Midbrain (tissue), 1 donor: ENCODE results near the gene LIN37.

Experiments used
- DNase-seq: peaks from one replicate; lab custom pipeline; 2025; lab: John Stamatoyannopoulos, UW

The LIN37 gene

DNA sequence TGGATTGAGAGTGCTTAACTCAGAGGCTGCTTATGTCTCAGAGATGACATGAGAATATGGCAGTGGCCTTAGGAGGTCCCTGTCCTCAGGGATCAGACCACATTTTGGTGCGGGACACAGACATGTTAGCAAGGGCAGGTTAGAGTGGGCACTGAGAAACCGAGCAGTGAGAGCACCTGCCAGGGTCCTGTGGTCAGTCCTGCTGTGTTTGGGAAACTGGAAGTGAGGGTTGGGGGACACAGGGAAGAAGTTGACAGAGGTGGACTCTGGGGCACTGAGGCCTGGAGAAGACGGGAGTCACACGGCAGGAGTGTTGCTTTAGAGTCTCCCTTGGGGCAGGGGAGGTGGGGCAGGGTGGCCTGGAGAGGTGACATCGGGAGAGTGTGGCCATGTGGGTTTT is 13.5 kb upstream of the LIN37 start:
- no peak for DNase-seq

DNA sequence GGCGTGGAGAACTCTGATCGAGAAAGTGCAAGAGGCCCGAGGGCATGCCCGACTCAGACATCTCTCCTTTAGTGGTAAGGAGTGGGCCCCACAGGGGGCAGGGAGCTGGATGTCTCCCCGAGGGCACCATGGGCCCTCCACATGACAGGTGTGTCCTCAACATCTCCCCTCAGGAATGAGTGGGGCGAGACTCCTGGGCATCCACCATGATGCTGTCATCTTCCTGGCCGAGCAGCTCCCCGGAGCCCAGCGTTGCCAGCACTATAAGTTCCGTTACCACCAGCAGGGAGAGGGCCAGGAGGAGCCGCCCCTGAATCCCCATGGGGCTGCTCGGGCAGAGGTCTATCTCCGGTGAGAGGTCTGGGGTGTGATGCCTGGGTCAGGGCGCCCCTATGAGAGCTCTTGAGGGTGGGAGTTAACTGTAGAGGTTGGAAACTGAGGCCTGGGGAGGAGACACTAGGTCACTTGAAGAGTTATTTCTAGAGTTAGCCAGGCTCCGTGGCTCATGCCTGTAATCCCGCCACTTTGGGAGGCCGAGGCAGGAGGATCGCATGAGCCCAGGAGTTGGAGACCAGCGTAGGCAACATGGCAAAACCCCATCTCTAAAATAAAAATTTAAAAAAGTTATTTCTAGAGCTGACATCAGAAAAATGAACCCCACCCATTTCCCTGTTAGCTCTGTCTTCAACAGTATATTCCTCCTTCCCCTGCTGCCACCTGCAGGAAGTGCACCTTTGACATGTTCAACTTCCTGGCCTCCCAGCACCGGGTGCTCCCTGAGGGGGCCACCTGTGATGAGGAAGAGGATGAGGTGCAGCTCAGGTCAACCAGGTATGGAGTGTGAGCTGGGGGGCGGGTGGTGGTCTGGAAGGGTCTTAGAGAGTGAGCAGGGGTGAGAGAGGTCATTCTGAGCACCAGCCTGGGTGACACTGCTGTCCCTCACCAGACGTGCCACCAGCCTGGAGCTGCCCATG is 11.2 kb upstream of the LIN37 start:
- no peak for DNase-seq

DNA sequence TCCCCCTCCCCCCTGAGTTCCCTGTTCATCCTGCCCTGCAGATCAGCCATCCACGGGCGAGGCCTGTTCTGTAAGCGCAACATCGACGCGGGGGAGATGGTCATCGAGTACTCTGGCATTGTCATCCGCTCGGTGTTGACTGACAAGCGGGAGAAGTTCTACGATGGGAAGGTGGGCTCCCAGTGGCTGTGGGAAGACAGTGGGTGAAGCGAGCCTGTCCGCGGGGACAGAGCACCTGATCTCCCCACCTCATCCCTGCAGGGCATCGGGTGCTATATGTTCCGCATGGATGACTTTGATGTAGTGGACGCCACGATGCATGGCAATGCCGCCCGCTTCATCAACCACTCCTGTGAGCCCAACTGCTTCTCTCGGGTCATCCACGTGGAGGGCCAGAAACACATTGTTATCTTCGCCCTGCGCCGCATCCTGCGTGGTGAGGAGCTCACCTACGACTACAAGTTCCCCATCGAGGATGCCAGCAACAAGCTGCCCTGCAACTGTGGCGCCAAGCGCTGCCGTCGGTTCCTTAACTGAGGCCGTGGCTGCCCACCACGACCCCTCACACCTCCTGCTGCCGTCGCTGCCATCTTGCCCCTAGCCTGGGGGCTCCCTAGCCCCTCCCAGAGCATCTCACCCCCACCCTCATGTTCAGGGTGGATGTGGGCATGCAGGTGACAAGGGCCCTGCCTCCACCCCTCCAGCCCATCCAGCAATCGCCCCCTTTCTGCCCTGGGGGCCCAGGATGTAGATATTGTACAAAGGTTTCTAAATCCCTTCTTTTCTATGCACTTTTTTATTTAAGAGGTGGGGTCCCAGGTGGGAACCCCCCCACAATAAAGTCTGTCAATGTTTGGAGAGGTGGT is 10.1 kb upstream of the LIN37 start:
- no peak for DNase-seq

DNA sequence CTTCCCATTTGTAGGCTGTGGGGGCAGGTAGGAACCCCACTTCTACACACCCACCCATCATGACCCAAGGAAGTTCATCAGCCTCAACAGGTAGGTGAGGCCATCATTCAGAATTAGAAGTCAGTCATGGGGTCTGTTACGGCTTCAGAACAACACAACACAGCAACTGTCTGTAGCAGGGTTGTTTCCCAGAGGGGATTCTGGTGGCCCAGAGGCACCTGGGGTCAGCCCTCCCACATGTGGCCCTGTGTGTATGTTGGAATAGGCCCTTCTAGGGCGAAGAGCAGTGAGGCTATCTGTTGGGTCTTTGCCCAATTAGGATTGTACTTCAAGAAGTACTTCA is 9.5 kb upstream of the LIN37 start:
- no peak for DNase-seq

DNA sequence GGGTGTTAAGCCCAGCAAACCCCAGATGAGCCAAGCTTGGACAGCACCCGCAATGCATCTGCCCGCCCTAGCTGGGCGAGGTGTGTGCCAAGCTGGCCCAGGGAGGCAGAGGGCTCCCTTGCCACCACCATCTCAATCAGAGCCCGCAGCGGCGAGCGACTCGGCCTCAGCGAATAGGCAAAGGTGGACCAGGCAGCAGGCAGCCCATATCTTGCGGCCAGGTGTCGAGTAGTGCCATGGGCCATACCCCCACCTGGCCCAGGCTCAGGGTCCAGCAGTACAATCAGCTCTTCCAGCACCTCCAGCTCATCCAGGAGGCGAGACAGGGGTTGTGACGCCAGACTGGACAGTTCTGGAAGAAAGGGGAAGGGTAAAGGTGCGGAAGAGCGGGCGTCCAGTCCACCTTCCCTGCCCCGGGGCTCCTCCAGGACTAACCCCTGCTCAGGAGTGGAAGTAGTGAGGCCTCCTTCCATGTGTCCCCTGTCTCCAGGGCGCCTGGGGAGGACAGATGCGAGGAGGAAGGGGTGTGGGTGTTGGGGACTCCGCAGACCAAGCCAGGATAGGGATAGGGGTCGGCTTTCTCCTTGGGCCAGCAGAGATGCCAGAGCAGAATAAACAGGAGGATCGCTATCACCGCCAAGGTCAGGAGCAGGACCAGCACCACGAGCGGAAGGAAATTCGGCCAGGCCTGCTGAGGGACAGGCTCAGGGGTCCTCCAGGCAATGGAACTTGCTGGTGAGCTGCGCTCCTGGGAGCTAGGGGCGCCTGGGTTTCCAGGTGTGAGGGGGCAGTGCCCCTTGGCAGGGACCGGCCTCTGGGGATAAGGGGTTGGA is 8.9 kb upstream of the LIN37 start:
- DNase-seq = no peak

DNA sequence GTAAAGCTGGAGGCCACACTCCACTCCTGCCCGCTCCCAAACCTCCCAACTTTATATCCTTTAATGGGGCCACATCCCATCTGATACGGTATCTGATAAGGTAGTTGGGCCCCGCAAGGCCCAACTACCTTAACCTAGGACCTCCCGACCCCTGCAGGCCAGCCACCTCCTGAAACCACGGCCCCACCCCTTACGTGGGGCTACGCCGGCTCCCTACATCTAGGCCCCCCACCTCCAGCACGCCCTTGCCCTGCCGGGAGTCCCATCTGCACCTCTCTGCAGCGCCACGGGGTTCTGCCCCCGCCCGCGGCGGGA is 8.3 kb upstream of the LIN37 start:
- DNase-seq = no peak

DNA sequence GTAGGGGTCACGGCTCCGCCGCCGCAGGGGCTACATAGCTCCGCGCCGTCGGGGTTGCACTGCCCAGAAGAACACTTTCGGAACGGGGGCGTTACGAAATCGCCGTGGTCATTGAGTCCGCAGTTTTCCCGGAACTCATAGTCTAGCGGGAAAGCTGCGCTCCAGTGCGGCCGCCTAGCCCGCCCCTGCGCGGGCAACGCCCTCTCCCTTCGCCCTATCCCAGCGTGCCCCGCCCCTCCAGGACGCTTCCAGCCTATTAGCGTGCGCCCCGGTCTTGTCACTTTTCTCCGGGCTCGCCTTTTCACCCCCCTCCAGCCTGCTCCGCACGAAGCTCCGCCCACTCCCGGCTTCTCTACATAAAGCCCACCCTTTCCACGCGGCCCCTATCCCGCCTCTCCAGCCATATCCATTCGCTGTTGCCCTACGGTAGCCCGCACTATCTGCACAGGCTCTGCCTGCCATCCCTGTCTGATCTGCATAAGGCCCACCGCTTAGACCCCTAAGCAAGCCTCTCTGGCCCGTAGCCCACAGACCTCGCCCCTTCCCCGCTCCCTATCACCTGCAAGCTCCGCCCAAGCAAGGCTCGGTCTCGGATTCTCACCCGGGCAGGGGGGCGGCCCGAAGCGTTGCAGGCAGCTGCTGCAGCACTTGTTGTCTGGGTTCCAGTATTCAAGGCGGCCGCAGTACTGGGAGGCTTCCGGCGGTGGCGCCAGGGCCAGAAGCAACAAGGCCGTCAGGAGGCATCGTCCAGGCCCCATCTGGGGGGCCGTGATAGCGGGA is 7.8 kb upstream of the LIN37 start:
- DNase-seq = peak; percentile 99

DNA sequence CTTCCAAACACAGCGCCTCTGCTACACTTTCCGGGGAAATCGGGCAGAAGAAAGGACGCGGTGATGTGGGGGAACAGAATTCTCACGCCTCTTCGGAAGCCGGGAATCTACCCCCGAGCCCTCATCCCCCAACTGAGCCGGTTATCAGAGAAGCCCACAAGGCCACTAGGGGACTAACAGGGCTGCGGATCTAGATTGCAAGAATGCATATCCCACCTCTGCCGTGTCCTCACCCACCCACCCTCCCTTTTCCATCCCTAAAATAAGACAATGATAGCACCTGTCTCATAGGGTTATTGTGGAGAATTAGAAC is 7.2 kb upstream of the LIN37 start:
- DNase-seq = no peak

DNA sequence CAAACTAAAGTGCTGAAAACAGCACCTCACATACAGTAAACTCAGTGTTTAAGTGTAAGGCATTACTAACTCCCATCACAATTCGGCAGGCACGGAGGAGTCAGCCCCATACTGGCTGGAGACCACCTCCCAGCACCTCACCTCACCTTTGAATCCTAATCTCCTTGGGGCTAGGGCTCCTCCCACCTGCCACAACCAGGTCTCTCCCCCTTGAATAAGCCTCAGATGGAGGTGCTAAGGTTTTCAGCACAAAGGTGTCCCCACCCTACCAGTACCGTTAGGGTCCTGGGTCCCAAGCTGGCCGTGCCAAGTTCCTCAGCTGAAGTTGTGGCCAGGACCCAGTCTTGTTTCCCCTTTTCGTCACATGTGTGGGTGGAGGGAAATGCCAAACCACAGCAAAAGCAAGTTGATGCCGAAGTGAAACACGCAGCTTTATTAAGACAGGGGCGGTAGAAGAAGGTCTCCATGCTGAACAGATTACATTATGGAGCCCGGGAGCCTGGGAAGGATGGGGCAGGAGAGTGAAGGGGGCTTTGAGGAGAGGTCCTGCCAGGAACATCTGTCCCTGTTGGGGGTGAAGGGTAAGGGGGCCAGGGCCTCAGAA is 6.2 kb upstream of the LIN37 start, which contains the start of gene IGFLR1:
Gene IGFLR1 (minus strand): TSS at position 332 of the 604 bp plus-strand sequence. CDS start 1,272 bp downstream, outside the sequence.
- peak; percentile 22 for DNase-seq

DNA sequence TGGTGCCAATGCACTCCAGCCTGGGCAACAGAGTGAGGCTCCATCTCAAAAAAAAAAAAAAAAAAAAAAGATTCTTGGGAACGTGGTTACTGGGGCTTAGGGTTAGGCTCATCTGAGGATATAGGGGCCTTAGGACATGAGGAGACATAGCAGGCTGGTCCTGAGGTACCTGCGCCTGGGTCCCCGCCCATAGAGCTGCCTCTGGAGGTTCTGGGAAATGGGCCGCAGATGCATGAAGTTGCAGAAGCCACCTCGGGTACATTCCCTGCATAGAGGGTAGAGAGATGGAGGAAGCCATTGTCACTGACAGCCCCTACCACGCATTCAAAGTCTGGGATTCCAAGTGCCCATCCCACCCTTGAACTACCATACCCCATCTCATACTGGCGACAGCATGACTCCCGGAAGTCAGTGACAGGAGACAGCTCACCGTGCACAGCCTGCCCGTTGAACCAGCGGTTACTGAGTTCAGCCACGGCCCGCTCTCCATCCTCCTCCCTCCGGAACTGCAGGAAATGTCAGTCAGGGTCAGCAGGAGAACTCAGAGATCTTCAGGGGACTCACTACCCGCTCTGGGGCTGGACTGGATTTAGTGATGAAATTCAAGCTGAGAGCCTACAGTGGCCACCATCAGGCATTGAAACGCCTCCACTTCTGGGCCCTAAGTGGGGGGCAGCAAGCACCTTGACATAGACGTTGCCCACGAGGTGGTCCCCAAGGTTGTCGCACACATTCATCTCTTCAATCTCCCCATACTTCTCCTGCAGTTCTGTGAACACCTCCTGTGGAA is 4.5 kb upstream of the LIN37 start:
- DNase-seq = no peak

DNA sequence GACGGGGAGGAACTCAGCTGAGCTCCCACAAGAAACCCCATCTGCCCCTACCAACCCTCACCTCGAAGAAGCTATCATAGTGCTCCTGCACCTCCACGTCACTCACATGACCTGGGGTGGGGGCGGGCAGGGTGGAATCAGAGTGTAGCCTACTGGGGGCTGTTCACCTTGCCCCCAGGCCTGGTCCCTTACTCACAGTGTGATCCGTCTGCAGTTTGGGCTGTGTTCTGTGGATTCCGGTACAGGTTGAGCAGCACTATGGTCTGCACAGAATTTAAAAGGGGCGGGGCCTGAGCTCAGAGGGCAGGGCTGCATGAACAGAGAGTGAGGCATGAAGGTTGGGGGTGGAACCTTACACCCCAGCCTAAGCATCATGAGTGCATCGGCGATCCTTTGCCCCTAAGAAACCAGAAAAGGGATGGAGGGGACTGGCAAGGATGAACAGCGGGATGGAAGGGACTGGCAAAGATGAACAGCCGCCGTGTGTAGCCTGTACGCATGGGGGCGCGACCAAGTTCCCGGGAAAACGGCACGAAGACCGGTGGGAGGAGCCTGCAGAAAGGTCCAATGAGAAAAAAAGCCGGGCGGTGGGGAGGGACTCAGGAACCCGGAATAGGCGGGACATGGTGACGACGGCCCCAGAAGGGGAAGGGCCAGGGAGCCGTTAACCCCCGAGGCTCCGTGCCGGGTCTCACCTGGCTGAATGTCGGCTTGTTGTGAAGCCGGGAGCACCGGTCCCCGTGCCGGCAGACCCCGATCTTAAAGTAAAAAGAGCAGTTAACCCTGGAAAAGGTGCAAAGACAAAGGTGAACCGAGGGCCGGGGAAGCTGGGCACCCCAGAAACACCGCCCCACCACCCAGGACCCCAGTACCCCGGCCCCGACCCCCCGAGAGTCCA is 3.7 kb upstream of the LIN37 start:
- peak; percentile 96 for DNase-seq

DNA sequence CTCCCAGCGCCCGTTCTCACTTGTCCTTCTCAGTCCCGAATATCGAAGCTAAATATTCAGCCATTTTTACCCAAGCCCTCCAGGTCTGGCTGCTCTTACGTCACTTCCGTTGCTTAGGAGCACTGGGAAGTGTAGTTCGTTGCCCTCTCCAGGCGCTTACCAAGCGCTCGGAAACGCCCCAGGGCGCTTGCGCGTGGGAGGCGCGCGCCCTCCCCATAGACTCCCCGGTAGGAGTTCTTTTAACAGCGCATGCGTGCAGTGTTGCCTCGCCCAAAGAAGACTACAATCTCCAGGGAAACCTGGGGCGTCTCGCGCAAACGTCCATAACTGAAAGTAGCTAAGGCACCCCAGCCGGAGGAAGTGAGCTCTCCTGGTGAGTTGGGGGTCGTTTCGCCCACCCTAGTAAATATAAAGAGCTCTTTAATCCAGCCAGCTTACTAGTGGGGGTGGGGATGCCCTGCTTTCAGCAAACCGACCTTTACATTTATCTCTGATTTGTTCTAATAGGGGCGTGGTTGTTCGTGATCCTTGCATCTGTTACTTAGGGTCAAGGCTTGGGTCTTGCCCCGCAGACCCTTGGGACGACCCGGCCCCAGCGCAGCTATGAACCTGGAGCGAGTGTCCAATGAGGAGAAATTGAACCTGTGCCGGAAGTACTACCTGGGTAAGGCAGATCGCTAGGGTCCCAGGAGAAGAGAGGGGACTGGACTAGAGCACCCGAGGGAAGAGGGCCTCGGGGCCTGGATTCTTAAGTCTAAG is 2.9 kb upstream of the LIN37 start, which contains the start of the genes PSENEN and U2AF1L4:
Gene PSENEN (plus strand): TSS at position 324 of the 759 bp plus-strand sequence. CDS start 280 bp downstream, at position 604.
Gene U2AF1L4 (minus strand): TSS at position 91 of the 759 bp plus-strand sequence. CDS start 27 bp downstream, at position 64.
- peak; percentile 100 for DNase-seq

DNA sequence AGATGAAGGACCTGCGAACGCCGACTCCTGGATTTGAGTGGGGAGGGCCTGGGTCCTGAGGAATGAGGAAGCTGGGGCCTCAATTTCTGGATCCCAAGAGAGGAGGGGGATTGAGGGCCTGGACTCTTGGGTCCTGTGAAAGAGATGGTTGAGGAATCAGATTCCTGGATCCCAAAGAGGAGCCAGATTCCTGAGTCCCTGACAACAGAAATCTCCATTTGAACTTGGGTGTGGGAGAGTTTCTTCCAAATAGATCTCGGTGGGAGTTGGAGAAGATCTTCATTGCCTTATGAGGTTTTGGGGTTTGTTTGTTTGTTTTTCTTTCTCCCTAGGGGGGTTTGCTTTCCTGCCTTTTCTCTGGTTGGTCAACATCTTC is 2.3 kb upstream of the LIN37 start:
- no peak for DNase-seq

DNA sequence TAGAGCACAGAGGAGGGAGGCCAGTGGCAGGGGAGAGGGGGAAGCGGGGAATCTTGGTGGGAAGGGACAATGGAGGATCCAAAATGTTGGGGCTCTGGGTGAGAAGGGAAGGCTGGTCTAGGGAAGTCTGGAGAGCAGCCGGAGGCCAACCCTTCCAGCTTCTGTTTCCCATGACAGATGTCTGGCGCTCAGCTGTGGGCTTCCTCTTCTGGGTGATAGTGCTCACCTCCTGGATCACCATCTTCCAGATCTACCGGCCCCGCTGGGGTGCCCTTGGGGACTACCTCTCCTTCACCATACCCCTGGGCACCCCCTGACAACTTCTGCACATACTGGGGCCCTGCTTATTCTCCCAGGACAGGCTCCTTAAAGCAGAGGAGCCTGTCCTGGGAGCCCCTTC is 1.8 kb upstream of the LIN37 start:
- DNase-seq = no peak

DNA sequence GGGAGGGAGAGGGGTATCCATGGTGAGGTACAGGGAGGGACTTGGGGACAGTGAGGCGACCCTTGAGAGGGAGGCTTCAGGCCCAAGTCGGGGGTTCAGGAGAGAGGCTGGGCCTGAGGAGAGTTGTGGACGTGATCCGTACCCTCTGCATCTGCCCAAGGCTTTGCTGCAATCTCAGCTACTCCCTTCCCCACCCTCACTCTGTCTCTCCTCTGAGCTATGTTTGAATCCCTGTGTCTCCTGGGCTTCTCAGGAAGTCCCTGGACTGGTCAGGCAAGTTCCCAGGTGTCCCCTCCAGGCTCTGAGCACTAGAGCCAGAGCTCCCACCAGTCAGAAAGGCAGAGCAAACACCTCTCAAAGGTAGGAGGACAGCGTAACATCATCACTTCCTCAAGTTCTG is 1.8 kb downstream of the LIN37 start:
- no peak for DNase-seq

DNA sequence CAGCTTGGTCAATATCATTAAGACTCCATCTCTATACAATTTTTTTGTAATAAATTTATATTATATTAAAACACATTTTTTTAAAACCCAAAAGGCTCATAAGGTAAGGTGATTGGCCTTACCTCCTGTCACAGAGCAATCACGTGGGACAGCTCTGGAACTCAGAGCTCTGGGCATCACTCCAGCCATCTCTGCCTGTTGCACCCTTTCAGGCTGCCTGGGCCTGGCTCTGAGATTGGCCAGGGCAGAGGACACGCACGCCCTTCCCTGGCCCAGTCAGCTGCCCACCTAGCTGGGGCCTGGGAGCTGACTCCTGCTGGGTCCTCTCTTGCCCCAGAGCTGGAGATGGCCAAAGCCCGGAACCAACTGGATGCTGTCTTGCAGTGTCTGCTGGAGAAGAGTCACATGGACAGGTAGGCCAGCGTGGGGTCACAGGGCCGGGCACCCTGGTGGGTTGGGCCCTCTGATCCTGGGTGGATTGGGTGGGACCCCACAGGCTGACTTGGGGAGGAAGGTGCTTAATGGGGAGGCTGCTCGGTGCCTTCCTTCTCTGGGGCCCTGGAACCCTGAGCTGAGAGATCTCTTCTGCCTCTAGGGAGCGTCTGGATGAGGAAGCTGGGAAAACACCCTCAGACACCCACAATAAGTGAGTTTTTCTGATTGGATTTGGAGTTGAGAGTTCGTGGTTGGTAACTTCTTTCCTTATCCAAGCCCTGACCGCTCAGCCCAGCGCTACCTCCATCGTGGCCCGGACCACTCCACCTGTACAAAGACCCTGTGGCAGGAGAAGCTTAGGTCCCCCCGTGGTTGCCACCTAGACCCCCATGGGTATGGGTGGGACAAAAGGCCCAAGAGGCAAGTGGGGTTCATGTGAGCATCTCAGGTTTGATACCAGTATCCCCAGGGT is 3.7 kb downstream of the LIN37 start:
- DNase-seq = no peak

DNA sequence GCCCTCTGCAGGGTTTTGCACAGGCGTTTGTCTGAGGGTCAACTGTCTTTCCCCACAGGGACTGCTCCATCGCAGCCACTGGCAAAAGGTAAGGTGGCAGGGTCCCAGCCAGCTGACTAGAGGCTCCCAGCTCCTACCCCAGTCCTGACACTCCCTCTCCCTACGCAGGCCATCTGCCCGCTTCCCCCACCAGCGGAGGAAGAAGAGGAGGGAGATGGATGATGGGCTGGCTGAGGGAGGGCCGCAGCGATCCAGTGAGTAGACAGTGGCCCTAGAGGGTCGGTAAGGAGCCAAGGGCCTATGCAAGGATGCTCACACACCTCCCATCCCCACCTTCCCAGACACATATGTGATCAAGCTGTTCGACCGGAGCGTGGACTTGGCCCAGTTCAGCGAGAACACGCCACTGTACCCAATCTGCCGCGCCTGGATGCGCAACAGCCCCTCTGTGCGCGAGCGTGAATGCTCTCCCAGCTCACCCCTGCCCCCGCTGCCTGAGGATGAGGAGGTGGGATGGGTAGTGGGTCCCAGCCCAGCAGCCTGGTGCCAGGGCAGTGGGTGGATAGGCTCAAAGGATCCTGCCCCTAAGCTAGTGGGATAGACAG is 4.5 kb downstream of the LIN37 start:
- DNase-seq = no peak
